ENCODE measurements around the gene FAM20A. TPM values are rescaled to one million over a fixed set of nuclear protein-coding genes. Genes with fewer than 3 reads are reported as not detected.
A peak's percentile ranks its signal among the peaks of the same experiment; 100 is the strongest.

Gene FAM20A
- total and polyA plus RNA-seq, 4 donors: 69.7 to 101 (median 79.0) TPM

DNA sequence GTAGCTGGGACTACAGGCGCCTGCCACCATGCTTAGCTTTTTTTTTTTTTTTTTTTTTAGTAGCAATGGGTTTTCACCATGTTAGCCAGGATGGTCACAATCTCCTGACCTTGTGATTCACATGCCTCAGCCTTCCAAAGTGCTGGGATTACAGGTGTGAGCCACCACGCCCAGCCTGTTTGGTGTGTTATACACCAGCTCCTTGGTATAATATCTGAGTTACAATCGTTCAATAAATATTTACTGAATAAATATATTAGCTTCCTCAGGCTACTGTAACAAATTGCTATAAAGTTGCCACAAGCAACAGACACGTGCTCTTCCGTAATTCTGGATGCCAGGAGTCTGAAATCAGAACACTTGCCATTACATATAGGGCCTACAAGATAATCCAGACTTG lies 13.6 kb upstream of the FAM20A start:
- H3K36me3 ChIP-seq (ENCODE audit: control insufficient read depth in 4 of 4, insufficient read depth in 4 of 4, low read length in 4 of 4): no peaks in the 10 kb centered on the region
- no peak overlapping the region for H3K27ac ChIP-seq (ENCODE audit: low read depth in 1 of 2, low read length in 1 of 2)
- 90% methylated on average over 5 of the region's 5 CpGs for WGBS, 2 donors
- DNase-seq (no peak), ATAC-seq (ENCODE audit: insufficient read depth, low FRiP score) (no peak)
- H3K4me3 ChIP-seq: no peak overlapping the region
- TF ChIP-seq, protein P1, sequence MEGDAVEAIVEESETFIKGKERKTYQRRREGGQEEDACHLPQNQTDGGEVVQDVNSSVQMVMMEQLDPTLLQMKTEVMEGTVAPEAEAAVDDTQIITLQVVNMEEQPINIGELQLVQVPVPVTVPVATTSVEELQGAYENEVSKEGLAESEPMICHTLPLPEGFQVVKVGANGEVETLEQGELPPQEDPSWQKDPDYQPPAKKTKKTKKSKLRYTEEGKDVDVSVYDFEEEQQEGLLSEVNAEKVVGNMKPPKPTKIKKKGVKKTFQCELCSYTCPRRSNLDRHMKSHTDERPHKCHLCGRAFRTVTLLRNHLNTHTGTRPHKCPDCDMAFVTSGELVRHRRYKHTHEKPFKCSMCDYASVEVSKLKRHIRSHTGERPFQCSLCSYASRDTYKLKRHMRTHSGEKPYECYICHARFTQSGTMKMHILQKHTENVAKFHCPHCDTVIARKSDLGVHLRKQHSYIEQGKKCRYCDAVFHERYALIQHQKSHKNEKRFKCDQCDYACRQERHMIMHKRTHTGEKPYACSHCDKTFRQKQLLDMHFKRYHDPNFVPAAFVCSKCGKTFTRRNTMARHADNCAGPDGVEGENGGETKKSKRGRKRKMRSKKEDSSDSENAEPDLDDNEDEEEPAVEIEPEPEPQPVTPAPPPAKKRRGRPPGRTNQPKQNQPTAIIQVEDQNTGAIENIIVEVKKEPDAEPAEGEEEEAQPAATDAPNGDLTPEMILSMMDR (IDR thresholded peaks at IDR 0.05; ENCODE audit: control extremely low read depth, extremely low read depth): no peak
- H3K4me1 ChIP-seq (ENCODE audit: control insufficient read depth in 5 of 5, insufficient read depth in 5 of 5, low read length in 5 of 5): no peaks in the 10 kb centered on the region
- H3K9me3 ChIP-seq (ENCODE audit: control insufficient read depth in 4 of 4, insufficient read depth in 3 of 4, low read length in 3 of 4): peaks cover 0 to 11% (median 0%) of the 10 kb centered on the region in 4 donors
- no peak overlapping the region for H3K9ac ChIP-seq (ENCODE audit: insufficient read depth in 1 of 2, low read length in 2 of 2)
- H3K27me3 ChIP-seq (ENCODE audit: control insufficient read depth in 3 of 3, insufficient read depth in 3 of 3, low read length in 2 of 3): no peaks in the 10 kb centered on the region

DNA sequence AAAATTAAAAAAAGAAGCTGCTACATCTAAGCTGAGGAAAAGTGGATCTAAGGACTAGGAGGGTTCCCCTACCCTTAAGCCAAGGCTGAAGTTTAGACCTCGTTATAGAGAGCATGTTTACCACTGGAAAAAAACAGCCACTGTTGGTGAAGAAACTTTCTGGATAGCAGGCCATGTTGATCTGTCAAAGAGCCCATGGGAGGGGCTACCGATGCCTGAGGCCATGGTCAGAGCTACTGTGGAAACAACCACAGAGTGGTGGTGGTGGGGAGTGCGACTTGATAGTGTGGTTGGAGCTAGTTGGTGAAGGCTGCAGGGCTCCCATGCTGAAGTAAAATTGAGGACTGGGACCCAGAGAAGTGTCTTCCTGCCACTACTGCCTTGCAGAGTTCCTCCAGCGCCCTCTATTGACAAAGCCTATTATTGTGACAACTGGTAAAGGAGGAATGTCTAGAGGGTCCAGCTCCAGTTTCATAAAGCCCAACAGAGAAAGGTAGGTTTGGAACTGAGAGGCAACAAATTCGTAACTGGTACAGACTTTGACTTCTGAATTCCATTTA lies 12.7 kb upstream of the FAM20A start:
- H3K4me1 ChIP-seq (ENCODE audit: control insufficient read depth in 5 of 5, insufficient read depth in 5 of 5, low read length in 5 of 5): no peaks in the 10 kb centered on the region
- 37 to 65% methylated on average over 5 of the region's 5 CpGs for WGBS, 2 donors
- no peaks in the 10 kb centered on the region for H3K27me3 ChIP-seq (ENCODE audit: control insufficient read depth in 3 of 3, insufficient read depth in 3 of 3, low read length in 2 of 3)
- H3K9ac ChIP-seq (ENCODE audit: insufficient read depth in 1 of 2, low read length in 2 of 2): no peak overlapping the region
- no peak overlapping the region for H3K27ac ChIP-seq (ENCODE audit: low read depth in 1 of 2, low read length in 1 of 2)
- TF ChIP-seq, protein P1 (IDR thresholded peaks at IDR 0.05; ENCODE audit: control extremely low read depth, extremely low read depth): peak; percentile 33
- DNase-seq (peak in 2 of 3 donors; percentile 63 to 69), ATAC-seq (ENCODE audit: insufficient read depth, low FRiP score) (peak; percentile 62)
- no peak overlapping the region for H3K4me3 ChIP-seq
- H3K36me3 ChIP-seq (ENCODE audit: control insufficient read depth in 4 of 4, insufficient read depth in 4 of 4, low read length in 4 of 4): no peaks in the 10 kb centered on the region
- H3K9me3 ChIP-seq (ENCODE audit: control insufficient read depth in 4 of 4, insufficient read depth in 3 of 4, low read length in 3 of 4): peaks cover 0 to 14% (median 0%) of the 10 kb centered on the region in 4 donors

DNA sequence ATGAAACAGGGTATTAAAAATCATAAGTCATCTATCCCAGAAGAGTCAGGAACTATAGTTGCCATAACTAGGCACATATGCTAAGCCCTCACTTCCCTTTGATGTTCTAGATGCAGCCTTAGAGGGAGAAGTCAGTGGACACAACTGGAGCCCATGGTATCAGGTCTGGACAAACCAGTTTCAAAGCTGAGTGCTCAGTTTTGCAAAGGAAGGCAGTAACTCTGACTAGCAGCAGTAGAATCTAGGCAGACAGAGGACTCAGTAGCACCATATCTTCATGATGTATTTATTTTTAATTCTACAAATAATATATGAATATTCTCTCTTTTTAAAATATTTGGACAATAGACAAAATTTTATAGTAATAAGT lies 11.7 kb upstream of the FAM20A start:
- Histone ChIP-seq H3K9ac (ENCODE audit: insufficient read depth in 1 of 2, low read length in 2 of 2) (no peak overlapping the region), H3K27ac (ENCODE audit: low read depth in 1 of 2, low read length in 1 of 2) (no peak overlapping the region), H3K27me3 (ENCODE audit: control insufficient read depth in 3 of 3, insufficient read depth in 3 of 3, low read length in 2 of 3) (no peaks in the 10 kb centered on the region), H3K4me1 (ENCODE audit: control insufficient read depth in 5 of 5, insufficient read depth in 5 of 5, low read length in 5 of 5) (no peaks in the 10 kb centered on the region), H3K4me3 (no peak overlapping the region), H3K36me3 (ENCODE audit: control insufficient read depth in 4 of 4, insufficient read depth in 4 of 4, low read length in 4 of 4) (no peaks in the 10 kb centered on the region), H3K9me3 (ENCODE audit: control insufficient read depth in 4 of 4, insufficient read depth in 3 of 4, low read length in 3 of 4) (peaks cover 0 to 14% (median under 1%) of the 10 kb centered on the region in 4 donors)
- DNase-seq: no peak
- ATAC-seq (ENCODE audit: insufficient read depth, low FRiP score): no peak
- TF ChIP-seq, protein P1 (IDR thresholded peaks at IDR 0.05; ENCODE audit: control extremely low read depth, extremely low read depth): no peak
